ENCODE data around the gene TXNDC17.

The TXNDC17 gene

DNA sequence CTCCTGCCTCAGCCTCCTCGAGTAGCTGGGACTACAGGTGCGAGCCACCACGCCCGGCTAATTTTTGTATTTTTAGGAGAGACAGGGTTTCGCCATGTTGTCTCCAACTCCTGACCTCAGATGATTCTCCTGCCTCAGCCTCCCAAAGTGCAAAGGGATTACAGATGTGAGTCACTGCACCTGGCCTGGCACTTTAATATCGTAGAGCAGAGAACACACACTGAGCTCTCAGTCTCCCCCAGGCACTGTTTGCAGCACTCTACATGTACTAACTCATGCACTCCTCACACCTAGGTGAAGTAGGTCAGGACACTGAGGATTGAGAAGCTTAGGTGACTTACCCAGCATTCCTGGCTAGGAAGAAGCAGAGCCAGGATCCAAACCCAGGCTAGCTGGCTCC is 25.7 kb downstream of the TXNDC17 start:
- POLR2A ChIA-PET = interaction anchor here (1.0 kb wide), 1 partner anchor 10 kb away, joined by 3 read pairs; no protein-coding TSS in a partner anchor
- TF ChIP-seq, protein P1, sequence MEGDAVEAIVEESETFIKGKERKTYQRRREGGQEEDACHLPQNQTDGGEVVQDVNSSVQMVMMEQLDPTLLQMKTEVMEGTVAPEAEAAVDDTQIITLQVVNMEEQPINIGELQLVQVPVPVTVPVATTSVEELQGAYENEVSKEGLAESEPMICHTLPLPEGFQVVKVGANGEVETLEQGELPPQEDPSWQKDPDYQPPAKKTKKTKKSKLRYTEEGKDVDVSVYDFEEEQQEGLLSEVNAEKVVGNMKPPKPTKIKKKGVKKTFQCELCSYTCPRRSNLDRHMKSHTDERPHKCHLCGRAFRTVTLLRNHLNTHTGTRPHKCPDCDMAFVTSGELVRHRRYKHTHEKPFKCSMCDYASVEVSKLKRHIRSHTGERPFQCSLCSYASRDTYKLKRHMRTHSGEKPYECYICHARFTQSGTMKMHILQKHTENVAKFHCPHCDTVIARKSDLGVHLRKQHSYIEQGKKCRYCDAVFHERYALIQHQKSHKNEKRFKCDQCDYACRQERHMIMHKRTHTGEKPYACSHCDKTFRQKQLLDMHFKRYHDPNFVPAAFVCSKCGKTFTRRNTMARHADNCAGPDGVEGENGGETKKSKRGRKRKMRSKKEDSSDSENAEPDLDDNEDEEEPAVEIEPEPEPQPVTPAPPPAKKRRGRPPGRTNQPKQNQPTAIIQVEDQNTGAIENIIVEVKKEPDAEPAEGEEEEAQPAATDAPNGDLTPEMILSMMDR (IDR thresholded peaks at IDR 0.05; ENCODE audit: insufficient read depth, low read length, missing control alignments) = no peak
- CTCF ChIA-PET = interaction anchor here (0.6 to 4.9 kb wide), 24 partner anchors 9 to 355 kb away, joined by 3 to 55 read pairs (median 4); no protein-coding TSS in a partner anchor
- DNase-seq (ENCODE audit: low read depth, low spot score) = no peak
- H3K4me3 ChIP-seq (ENCODE audit: low read depth, low read length) = no peak overlapping the region

DNA sequence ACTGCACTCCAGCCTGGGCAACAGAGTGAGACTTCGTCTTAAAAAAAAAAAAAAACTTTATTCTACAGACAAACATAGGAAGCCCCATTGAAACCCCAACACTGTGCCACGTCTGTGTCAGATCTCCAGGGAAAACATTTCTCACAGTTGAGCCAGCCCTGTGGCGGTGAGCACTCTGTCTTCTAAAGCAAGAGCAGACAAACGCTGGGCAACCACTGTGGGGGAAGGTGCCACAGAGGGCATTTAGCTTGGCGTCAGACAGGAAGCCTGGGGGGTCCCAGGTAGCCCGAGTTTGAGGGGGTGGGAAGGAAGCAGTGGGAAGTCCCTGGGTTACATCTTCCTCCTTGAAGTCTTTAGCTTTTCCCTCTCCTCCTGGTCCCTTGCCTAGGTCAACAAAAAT is 26.7 kb downstream of the TXNDC17 start:
- no peak overlapping the region for H3K4me3 ChIP-seq (ENCODE audit: low read depth, low read length)
- ChIA-PET CTCF (interaction anchor here (0.9 to 4.9 kb wide), 10 partner anchors 9 to 354 kb away, joined by 5 to 55 read pairs (median 11); no protein-coding TSS in a partner anchor), POLR2A (no interaction called here)
- TF ChIP-seq, protein P1 (IDR thresholded peaks at IDR 0.05; ENCODE audit: insufficient read depth, low read length, missing control alignments) = no peak
- DNase-seq (ENCODE audit: low read depth, low spot score) = no peak

DNA sequence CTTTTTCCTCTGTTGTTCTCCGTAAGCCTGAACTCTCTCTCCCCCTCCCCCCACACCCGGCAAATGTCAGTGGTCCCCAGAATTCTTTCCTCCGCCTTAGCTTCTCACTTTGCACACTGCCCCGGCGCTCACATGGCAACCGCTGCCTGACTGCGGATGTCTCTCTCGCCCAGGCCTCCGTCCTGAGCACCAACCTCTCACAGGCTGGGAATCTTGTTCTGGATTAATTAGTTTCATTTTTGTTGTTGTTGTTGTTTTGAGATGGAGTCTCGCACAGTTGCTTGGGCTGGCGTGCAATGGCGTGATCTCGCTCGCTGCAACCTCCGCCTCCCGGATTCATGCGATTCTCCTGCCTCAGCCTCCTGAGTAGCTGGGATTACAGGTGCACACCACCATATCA is 27.4 kb downstream of the TXNDC17 start:
- no peak for DNase-seq (ENCODE audit: low read depth, low spot score)
- CTCF ChIA-PET = interaction anchor here (1.2 to 4.9 kb wide), 4 partner anchors 15 to 334 kb away, joined by 5 to 55 read pairs (median 30); no protein-coding TSS in a partner anchor

DNA sequence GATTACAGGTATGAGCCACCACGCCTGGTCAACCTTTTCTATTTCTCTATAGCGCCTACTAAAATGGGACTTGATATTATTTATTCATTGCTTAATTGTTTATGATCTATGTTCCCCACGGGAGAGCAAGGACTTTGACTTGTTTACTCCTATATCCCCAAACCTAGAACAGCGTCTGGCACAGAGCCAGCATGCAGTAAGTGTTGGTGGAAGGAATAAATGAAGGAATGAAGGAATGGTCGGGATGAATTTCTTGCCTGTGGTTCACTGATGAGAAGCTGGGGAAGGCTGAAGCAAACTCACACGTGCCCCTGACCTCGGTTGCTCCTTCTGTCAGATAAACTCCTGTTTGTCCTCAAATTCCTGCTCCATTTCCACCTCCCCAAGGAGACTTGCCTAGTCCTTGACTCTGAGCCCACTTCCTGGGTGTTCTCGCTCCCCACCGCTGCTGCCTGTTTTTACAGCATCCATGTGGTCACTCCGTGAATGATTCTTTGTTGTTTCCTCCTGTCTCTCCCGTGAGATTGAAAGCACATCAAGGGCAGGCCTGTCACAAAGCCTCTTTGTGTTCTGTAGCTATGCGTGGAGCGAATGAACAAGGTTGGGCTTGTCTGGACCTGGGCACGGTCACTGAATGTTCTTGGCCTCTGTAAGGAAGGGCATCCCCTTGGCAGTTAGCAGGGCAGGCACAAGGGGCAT is 28.0 kb downstream of the TXNDC17 start:
- ChIA-PET POLR2A (no interaction called here), CTCF (interaction anchor here (0.7 to 4.9 kb wide), 7 partner anchors 174 to 353 kb away, joined by 3 to 55 read pairs (median 7); no protein-coding TSS in a partner anchor)
- no peak overlapping the region for H3K4me3 ChIP-seq (ENCODE audit: low read depth, low read length)
- TF ChIP-seq, protein P1 (IDR thresholded peaks at IDR 0.05; ENCODE audit: insufficient read depth, low read length, missing control alignments) = no peak
- DNase-seq (ENCODE audit: low read depth, low spot score) = no peak

More for the DNA sequence above, 27.4 kb downstream of the TXNDC17 start:
- TF ChIP-seq, protein P1 (IDR thresholded peaks at IDR 0.05; ENCODE audit: insufficient read depth, low read length, missing control alignments) = no peak
- POLR2A ChIA-PET = no interaction called here
- no peak overlapping the region for H3K4me3 ChIP-seq (ENCODE audit: low read depth, low read length)

DNA sequence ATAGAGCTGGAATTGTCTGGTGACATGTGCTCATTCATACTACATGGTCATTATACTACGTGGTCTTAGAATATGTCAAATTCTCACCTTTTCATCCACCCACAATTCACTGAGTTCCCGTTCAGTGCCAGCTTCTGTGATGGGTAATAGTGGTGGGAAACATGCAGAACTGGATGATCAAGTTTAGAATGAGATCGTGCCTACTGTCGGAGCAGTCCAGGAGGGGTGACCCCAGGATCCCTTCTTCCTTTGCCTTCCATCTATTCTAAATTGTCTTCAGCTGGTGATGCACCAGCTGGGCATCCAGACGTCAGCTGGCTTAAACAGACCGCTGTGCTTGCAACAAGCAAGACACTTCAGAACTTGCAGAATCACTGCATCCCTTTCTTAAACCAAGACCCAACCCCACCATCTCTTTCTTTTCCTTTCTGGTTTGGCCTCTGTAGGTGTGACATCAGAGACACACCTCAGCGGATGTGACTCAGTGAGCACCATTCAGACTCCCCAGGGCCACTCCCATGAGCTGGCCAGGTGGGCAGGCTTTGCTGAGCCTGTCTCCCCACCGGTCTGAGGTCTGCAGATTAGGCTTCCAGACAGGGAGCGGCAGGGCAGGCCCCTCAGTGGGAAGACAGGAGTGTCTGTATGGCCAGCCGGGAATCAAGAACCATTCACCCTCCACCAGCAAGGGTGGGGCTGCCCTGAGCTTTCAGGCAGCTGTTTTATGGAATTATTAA is 28.8 kb downstream of the TXNDC17 start:
- H3K4me3 ChIP-seq (ENCODE audit: low read depth, low read length) = no peak overlapping the region
- no peak for DNase-seq (ENCODE audit: low read depth, low spot score)
- TF ChIP-seq, protein P1 (IDR thresholded peaks at IDR 0.05; ENCODE audit: insufficient read depth, low read length, missing control alignments) = no peak
- POLR2A ChIA-PET = interaction anchor here (0.6 kb wide), 1 partner anchor 347 kb away, joined by 3 read pairs; no protein-coding TSS in a partner anchor
- CTCF ChIA-PET = interaction anchor here (0.7 to 4.9 kb wide), 7 partner anchors 13 to 352 kb away, joined by 3 to 38 read pairs (median 6); no protein-coding TSS in a partner anchor

DNA sequence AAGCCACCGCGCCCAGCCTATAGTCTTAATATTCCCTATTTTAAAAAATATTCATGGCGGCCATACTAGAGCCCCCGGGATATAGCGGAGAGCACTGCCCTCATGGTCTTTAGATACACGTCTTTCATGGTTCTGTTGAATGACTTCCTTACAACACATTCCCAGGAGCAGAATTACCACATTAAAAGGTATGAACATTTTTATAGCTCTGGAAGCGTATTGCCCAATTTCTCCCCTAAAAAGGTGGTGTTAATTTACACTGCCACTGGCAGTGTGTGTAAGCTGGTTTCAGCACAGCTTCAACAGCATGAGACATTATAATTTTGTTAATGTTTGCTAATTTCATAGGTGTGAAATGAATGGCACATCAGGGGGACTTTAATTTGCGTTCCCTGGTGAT is 29.7 kb downstream of the TXNDC17 start:
- POLR2A ChIA-PET = no interaction called here
- CTCF ChIA-PET = interaction anchor here (0.9 to 4.9 kb wide), 9 partner anchors 9 to 351 kb away, joined by 3 to 38 read pairs (median 6); no protein-coding TSS in a partner anchor

More for the DNA sequence above, 29.7 kb downstream of the TXNDC17 start:
- H3K4me3 ChIP-seq (ENCODE audit: low read depth, low read length) = no peak overlapping the region
- TF ChIP-seq, protein P1 (IDR thresholded peaks at IDR 0.05; ENCODE audit: insufficient read depth, low read length, missing control alignments) = no peak
- no peak for DNase-seq (ENCODE audit: low read depth, low spot score)
